Mesendoderm (in vitro differentiated cells): Measurements from ENCODE around the gene MPDZ.

Source experiments
- DNase-seq: peaks from one replicate; pipeline ENCODE4 v3.0.0; 2013
- H2AK5ac ChIP-seq: 2 replicates; pipeline ENCODE4 v1.6.1; 2013; ENCODE audit warnings: low read length, inconsistent platforms
- H2BK120ac ChIP-seq: 2 replicates; pipeline ENCODE4 v1.6.1; 2013; ENCODE audit warnings: low read depth, mild to moderate bottlenecking, low read length, moderate library complexity, mixed read lengths
- H2BK15ac ChIP-seq: replicated peaks from 2 replicates; pipeline ENCODE4 v1.6.1; 2013; ENCODE audit warnings: low read depth, mild to moderate bottlenecking, moderate library complexity
- H2BK5ac ChIP-seq: 2 replicates; pipeline ENCODE4 v1.6.1; 2013; ENCODE audit warnings: low read length, inconsistent platforms
- H3K18ac ChIP-seq: 2 replicates; pipeline ENCODE4 v1.6.1; 2013; ENCODE audit warnings: mild to moderate bottlenecking, low read length, mixed read lengths
- H3K23ac ChIP-seq: one replicate; pipeline ENCODE4 v1.6.1; 2013; ENCODE audit warnings: low read length
- H3K27ac ChIP-seq: 2 replicates; pipeline ENCODE4 v1.5.1; 2013; ENCODE audit warnings: low read depth, mild to moderate bottlenecking, inconsistent platforms, low read length, moderate library complexity
- H3K27me3 ChIP-seq: 2 replicates; pipeline ENCODE4 v1.6.1; 2013; ENCODE audit warnings: low read length, control low read depth, mild to moderate bottlenecking, inconsistent platforms; ENCODE audit not compliant: insufficient read depth, poor library complexity
- H3K36me3 ChIP-seq: 2 replicates; pipeline ENCODE4 v1.6.1; 2013; ENCODE audit warnings: low read length, inconsistent platforms; ENCODE audit not compliant: control insufficient read depth, insufficient read depth
- H3K4ac ChIP-seq: one replicate; pipeline ENCODE4 v1.6.1; 2013; ENCODE audit warnings: low read depth, mild to moderate bottlenecking, low read length, moderate library complexity
- H3K4me1 ChIP-seq: 2 replicates; pipeline ENCODE4 v1.6.1; 2013; ENCODE audit warnings: low read depth, low read length, inconsistent platforms; ENCODE audit not compliant: control insufficient read depth
- H3K4me2 ChIP-seq: 2 replicates; pipeline ENCODE4 v1.6.1; 2013; ENCODE audit warnings: low read length
- H3K4me3 ChIP-seq: 2 replicates; pipeline ENCODE4 v1.5.1; 2013; ENCODE audit warnings: mild to moderate bottlenecking, low read length
- H3K56ac ChIP-seq: one replicate; pipeline ENCODE4 v1.6.1; 2013; ENCODE audit warnings: low read length
- H3K79me1 ChIP-seq: 2 replicates; pipeline ENCODE4 v1.6.1; 2013; ENCODE audit warnings: low read length, inconsistent platforms
- H3K79me2 ChIP-seq: 2 replicates; pipeline ENCODE4 v1.6.1; 2013; ENCODE audit warnings: mild to moderate bottlenecking, low read length; ENCODE audit not compliant: control insufficient read depth, insufficient read depth
- H3K9ac ChIP-seq: 2 replicates; pipeline ENCODE4 v1.6.1; 2013; ENCODE audit warnings: low read length, inconsistent platforms
- H4K5ac ChIP-seq: one replicate; pipeline ENCODE4 v1.6.1; 2013; ENCODE audit warnings: low read length
- H4K8ac ChIP-seq: one replicate; pipeline ENCODE4 v1.6.1; 2013; ENCODE audit warnings: low read depth, mild to moderate bottlenecking, control low read depth, low read length, moderate library complexity
- WGBS: extraction: QIAGEN DNeasy Blood & Tissue Kit; methylation state at CpG from one replicate; pipeline ENCODE4 v1.1.7; 2013; ENCODE audit warnings: low lambda C conversion rate, missing lambda C conversion rate; ENCODE audit not compliant: insufficient coverage; ENCODE audit errors: extremely low coverage; 5-methylcytosine and 5-hydroxymethylcytosine counted together

The MPDZ gene

DNA sequence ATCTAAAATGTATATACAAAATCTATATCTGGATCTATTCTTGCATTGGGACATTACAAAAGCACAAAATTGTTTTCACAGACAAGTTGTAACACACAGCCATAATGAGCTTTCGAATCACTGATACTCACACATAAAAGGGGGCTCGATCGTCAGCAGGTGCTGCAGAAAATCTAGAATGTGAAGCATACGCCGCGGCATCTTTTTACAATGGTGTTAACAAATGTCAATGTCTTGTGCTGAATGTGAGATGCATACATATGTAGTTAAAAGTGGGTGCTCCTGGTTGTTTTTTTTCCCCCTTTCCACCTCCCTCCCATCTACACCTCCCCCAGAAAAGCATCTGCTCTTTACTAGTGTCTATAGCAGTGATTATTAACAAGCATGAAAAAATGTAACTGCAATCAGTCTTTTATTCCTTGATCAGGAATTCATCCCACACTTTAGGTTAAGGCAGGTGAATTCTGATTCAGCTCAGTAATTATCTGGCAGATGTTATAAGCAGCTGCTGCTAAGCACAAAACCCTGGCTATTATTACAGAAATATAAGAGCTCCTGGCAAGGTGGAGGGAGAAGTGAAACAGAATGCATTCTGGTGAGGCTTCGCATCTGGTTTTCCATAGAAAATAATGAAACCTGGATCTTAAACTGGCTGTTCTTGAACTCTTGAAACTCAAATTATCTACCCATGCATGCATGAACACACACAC is 114.1 kb downstream of the MPDZ start:
- no peak overlapping the region for H2BK120ac ChIP-seq
- H3K27me3 ChIP-seq, result no peaks in the 10 kb centered on the region
- no peaks in the 10 kb centered on the region for H3K79me1 ChIP-seq
- H3K18ac ChIP-seq, result no peak overlapping the region
- no peak overlapping the region for H2BK15ac ChIP-seq
- H4K5ac ChIP-seq, result no peak overlapping the region
- H2AK5ac ChIP-seq, result no peak overlapping the region
- WGBS, result no CpG with 5 or more reads among the region's 7 CpGs
- no peak overlapping the region for H3K23ac ChIP-seq
- H3K9ac ChIP-seq, result no peak overlapping the region
- H3K4me2 ChIP-seq, result no peak overlapping the region
- no peaks in the 10 kb centered on the region for H3K36me3 ChIP-seq
- H3K79me2 ChIP-seq, result no peaks in the 10 kb centered on the region
- H4K8ac ChIP-seq, result no peak overlapping the region
- no peak overlapping the region for H3K27ac ChIP-seq
- H2BK5ac ChIP-seq, result no peak overlapping the region
- no peaks in the 10 kb centered on the region for H3K4me1 ChIP-seq
- no peak overlapping the region for H3K4ac ChIP-seq
- no peak for DNase-seq
- no peak overlapping the region for H3K4me3 ChIP-seq
- no peak overlapping the region for H3K56ac ChIP-seq

DNA sequence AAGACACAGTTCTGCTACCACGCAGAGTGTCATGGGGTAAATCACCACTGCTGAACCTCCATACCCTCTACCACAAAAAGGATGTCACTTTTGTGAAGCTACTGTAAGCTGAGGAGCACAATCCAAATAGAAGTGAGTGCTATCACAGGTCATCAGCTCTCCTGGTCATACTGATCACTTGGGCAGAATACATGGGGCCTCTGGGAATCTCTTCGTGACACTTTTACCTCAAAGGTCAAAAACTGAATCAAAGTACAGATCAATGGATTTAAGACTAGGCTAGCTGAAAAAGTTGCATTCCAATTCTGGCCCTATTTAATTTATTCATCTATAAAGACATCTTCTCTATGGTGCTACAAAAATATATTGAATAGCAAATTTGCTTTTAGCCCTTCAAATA is 115.5 kb downstream of the MPDZ start:
- Histone ChIP-seq H3K18ac (no peak overlapping the region), H2BK15ac (no peak overlapping the region), H4K8ac (no peak overlapping the region), H3K27ac (no peak overlapping the region), H3K9ac (no peak overlapping the region), H4K5ac (no peak overlapping the region), H2BK120ac (no peak overlapping the region), H3K23ac (no peak overlapping the region), H2BK5ac (no peak overlapping the region), H3K4ac (no peak overlapping the region), H3K36me3 (no peaks in the 10 kb centered on the region), H3K79me1 (no peaks in the 10 kb centered on the region), H3K4me2 (no peak overlapping the region), H3K4me1 (no peaks in the 10 kb centered on the region), H3K56ac (no peak overlapping the region), H3K27me3 (no peaks in the 10 kb centered on the region), H3K4me3 (no peak overlapping the region), H3K79me2 (no peaks in the 10 kb centered on the region), H2AK5ac (no peak overlapping the region)
- DNase-seq, result no peak
- WGBS, result no CpG with 5 or more reads among the region's 2 CpGs

DNA sequence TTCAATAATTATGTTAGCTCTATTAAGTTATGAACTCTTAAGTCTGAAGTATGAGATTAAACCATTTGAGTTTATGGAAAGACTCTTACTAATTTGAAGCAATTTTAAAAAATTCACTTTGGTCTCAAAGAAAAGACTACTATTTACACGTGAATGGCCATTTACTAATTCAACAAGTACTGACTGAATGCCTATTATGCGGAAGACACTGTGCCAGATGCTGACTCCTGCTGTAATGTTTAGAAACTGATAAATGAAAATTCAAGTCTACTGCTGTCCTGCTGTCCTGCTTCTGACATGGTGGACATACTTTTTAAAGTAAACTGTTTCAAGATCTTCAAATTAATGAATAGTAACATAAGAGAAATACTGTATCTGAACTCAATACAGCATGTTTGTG is 116.2 kb downstream of the MPDZ start:
- Histone ChIP-seq H3K27me3 (no peaks in the 10 kb centered on the region), H3K27ac (no peak overlapping the region)

DNA sequence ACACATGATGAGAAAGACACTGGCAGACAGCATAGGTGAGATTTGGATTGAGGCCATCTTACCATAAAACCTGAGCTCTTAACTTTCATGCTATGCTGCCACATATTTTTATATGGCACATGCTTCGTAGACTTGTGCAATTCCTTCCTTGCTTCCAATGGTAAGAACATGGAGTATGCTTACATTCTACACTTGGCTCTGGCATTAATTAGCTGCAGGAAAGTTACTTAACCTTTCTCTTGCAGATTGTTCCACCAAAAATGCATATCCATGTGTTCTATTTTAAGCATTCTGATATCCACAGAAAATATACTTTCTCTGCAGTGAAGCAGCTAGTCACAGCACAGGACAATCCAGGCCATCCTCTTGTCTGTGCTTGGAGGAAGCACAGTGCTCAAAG is 119.4 kb downstream of the MPDZ start:
- Histone ChIP-seq H4K5ac (no peak overlapping the region), H3K36me3 (no peaks in the 10 kb centered on the region), H3K56ac (no peak overlapping the region), H3K79me2 (no peaks in the 10 kb centered on the region), H3K9ac (no peak overlapping the region), H4K8ac (no peak overlapping the region), H3K27me3 (no peaks in the 10 kb centered on the region), H3K4me2 (no peak overlapping the region), H2BK120ac (no peak overlapping the region), H2AK5ac (no peak overlapping the region), H3K4me1 (no peaks in the 10 kb centered on the region), H3K79me1 (no peaks in the 10 kb centered on the region), H3K4me3 (no peak overlapping the region), H2BK15ac (no peak overlapping the region), H3K27ac (no peak overlapping the region), H3K4ac (no peak overlapping the region), H3K23ac (no peak overlapping the region), H3K18ac (no peak overlapping the region), H2BK5ac (no peak overlapping the region)
- DNase-seq, result no peak
- WGBS, result no CpG with 5 or more reads among the region's 1 CpG

More for the DNA sequence above, 116.2 kb downstream of the MPDZ start:
- Histone ChIP-seq H2BK5ac (no peak overlapping the region), H3K79me1 (no peaks in the 10 kb centered on the region), H3K18ac (no peak overlapping the region), H3K36me3 (no peaks in the 10 kb centered on the region), H3K4me1 (no peaks in the 10 kb centered on the region), H3K4ac (no peak overlapping the region), H2BK15ac (no peak overlapping the region), H4K5ac (no peak overlapping the region), H4K8ac (no peak overlapping the region), H3K4me2 (no peak overlapping the region), H3K9ac (no peak overlapping the region), H3K4me3 (no peak overlapping the region), H2BK120ac (no peak overlapping the region), H3K23ac (no peak overlapping the region), H2AK5ac (no peak overlapping the region), H3K56ac (no peak overlapping the region), H3K79me2 (no peaks in the 10 kb centered on the region)
- no peak for DNase-seq
- no CpG with 5 or more reads among the region's 2 CpGs for WGBS

DNA sequence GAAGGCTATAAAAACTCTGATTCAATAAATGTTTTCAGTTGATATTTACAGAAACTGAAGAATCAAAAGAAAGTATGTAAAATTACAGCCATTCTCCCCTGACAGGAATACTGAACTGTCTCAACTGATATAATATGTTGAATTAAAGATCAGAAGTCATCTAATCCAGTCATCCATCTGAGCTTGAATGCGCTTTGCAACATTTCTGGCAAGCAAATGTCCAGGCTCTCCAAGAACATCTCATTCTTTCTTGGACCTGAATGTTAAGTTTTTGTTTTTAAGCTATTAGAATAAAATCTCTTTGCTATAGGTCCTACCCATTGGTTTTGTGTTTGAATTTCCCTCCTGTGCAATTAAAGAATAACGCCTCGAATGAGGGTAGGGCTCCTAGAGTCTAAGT is 120.5 kb downstream of the MPDZ start:
- Histone ChIP-seq H3K79me2 (no peaks in the 10 kb centered on the region), H4K5ac (no peak overlapping the region), H3K36me3 (no peaks in the 10 kb centered on the region), H2BK15ac (no peak overlapping the region), H2BK120ac (no peak overlapping the region), H3K18ac (no peak overlapping the region), H3K4me1 (no peaks in the 10 kb centered on the region), H3K23ac (no peak overlapping the region), H3K4me3 (no peak overlapping the region), H3K4ac (no peak overlapping the region), H3K79me1 (no peaks in the 10 kb centered on the region), H2BK5ac (no peak overlapping the region), H3K9ac (no peak overlapping the region), H3K27ac (no peak overlapping the region), H2AK5ac (no peak overlapping the region), H3K4me2 (no peak overlapping the region), H3K56ac (no peak overlapping the region), H4K8ac (no peak overlapping the region), H3K27me3 (no peaks in the 10 kb centered on the region)
- DNase-seq, result no peak
- WGBS, result no CpG with 5 or more reads among the region's 3 CpGs

GRCh38 chr9:13151489-13151888 is 128.0 kb downstream of the MPDZ start:
- Histone ChIP-seq H3K36me3 (no peaks in the 10 kb centered on the region), H4K8ac (no peak overlapping the region), H3K4me1 (no peaks in the 10 kb centered on the region), H3K79me2 (no peaks in the 10 kb centered on the region), H3K79me1 (no peaks in the 10 kb centered on the region), H3K27me3 (no peaks in the 10 kb centered on the region), H3K56ac (no peak overlapping the region), H2AK5ac (no peak overlapping the region), H3K9ac (no peak overlapping the region), H2BK5ac (no peak overlapping the region), H4K5ac (no peak overlapping the region), H3K23ac (no peak overlapping the region), H3K4ac (no peak overlapping the region), H2BK120ac (no peak overlapping the region), H3K4me2 (no peak overlapping the region), H2BK15ac (no peak overlapping the region), H3K4me3 (no peak overlapping the region), H3K27ac (no peak overlapping the region), H3K18ac (no peak overlapping the region)
- no CpG with 5 or more reads among the region's 1 CpG for WGBS
- no peak for DNase-seq
